Trophoblast cell (in vitro differentiated cells and primary cell): ENCODE data around the gene INO80.

ENCODE experiments used
- DNase-seq, 2 donors: peaks; one replicate each; pipeline ENCODE4 v3.0.0-alpha.2; 2016
- H2AFZ ChIP-seq: 2 replicates; pipeline ENCODE4 v1.6.1; 2013; ENCODE audit warnings: low read length, moderate library complexity, mild to moderate bottlenecking; ENCODE audit not compliant: insufficient read depth, poor library complexity
- H2AK5ac ChIP-seq: 2 replicates; pipeline ENCODE4 v1.6.1; 2013; ENCODE audit warnings: mild to moderate bottlenecking, low read length
- H2BK120ac ChIP-seq: 2 replicates; pipeline ENCODE4 v1.6.1; 2013; ENCODE audit warnings: low read length, mild to moderate bottlenecking, moderate library complexity; ENCODE audit not compliant: insufficient read depth, poor library complexity
- H2BK12ac ChIP-seq: 2 replicates; pipeline ENCODE4 v1.6.1; 2013; ENCODE audit warnings: mild to moderate bottlenecking, low read length, moderate library complexity
- H2BK5ac ChIP-seq: 2 replicates; pipeline ENCODE4 v1.6.1; 2013; ENCODE audit warnings: low read length, low read depth, moderate library complexity, mild to moderate bottlenecking; ENCODE audit not compliant: poor library complexity
- H3K14ac ChIP-seq: 2 replicates; pipeline ENCODE4 v1.6.1; 2013; ENCODE audit warnings: mild to moderate bottlenecking, low read length
- H3K18ac ChIP-seq: 2 replicates; pipeline ENCODE4 v1.6.1; 2013; ENCODE audit warnings: mild to moderate bottlenecking, low read length
- H3K23ac ChIP-seq: 2 replicates; pipeline ENCODE4 v1.6.1; 2013; ENCODE audit warnings: low read length
- H3K27ac ChIP-seq: 2 replicates; pipeline ENCODE4 v1.5.1; 2013; ENCODE audit warnings: low read depth, mild to moderate bottlenecking, inconsistent platforms, low read length, moderate library complexity
- H3K27me3 ChIP-seq: 2 replicates; pipeline ENCODE4 v1.6.1; 2013; ENCODE audit warnings: inconsistent platforms, mild to moderate bottlenecking, low read length, moderate library complexity; ENCODE audit not compliant: insufficient read depth
- H3K36me3 ChIP-seq, 2 experiments: 1 replicate in 1 of 2; 2 replicates in 1 of 2; pipeline ENCODE4 v1.6.1; 2013; ENCODE audit warnings: low read length in 2 of 2, mild to moderate bottlenecking in 2 of 2, moderate library complexity in 1 of 2; ENCODE audit not compliant: insufficient read depth in 2 of 2, control insufficient read depth in 1 of 2
- H3K4ac ChIP-seq: 2 replicates; pipeline ENCODE4 v1.6.1; 2013; ENCODE audit warnings: low read depth, mild to moderate bottlenecking, low read length, moderate library complexity
- H3K4me1 ChIP-seq, 2 experiments: 1 replicate in 1 of 2; 2 replicates in 1 of 2; pipeline ENCODE4 v1.6.1; 2013; ENCODE audit warnings: low read length in 2 of 2, mild to moderate bottlenecking in 2 of 2, moderate library complexity in 1 of 2; ENCODE audit not compliant: insufficient read depth in 2 of 2, control insufficient read depth in 1 of 2
- H3K4me2 ChIP-seq: 2 replicates; pipeline ENCODE4 v1.6.1; 2013; ENCODE audit warnings: inconsistent platforms, mild to moderate bottlenecking, low read length, moderate library complexity
- H3K4me3 ChIP-seq: 2 replicates; pipeline ENCODE4 v1.5.1; 2013; ENCODE audit warnings: mild to moderate bottlenecking, low read depth, low read length, inconsistent platforms
- H3K79me1 ChIP-seq: one replicate; pipeline ENCODE4 v1.6.1; 2013; ENCODE audit warnings: low read length
- H3K79me2 ChIP-seq: 2 replicates; pipeline ENCODE4 v1.6.1; 2013; ENCODE audit warnings: low read length, mild to moderate bottlenecking; ENCODE audit not compliant: control insufficient read depth, insufficient read depth, poor library complexity
- H3K9ac ChIP-seq: 2 replicates; pipeline ENCODE4 v1.6.1; 2013; ENCODE audit warnings: mild to moderate bottlenecking, low read length
- H3K9me3 ChIP-seq: 2 replicates; pipeline ENCODE4 v1.6.1; 2013; ENCODE audit warnings: low read depth, mild to moderate bottlenecking, control low read depth, inconsistent platforms, low read length; ENCODE audit not compliant: insufficient read depth
- H4K12ac ChIP-seq: 2 replicates; pipeline ENCODE4 v1.6.1; 2013; ENCODE audit warnings: low read depth, mild to moderate bottlenecking, low read length, moderate library complexity
- H4K8ac ChIP-seq: 2 replicates; pipeline ENCODE4 v1.6.1; 2013; ENCODE audit warnings: low read depth, mild to moderate bottlenecking, low read length, moderate library complexity
- H4K91ac ChIP-seq: one replicate; pipeline ENCODE4 v1.6.1; 2013; ENCODE audit warnings: low read depth, mild to moderate bottlenecking, low read length, moderate library complexity
- WGBS: extraction: QIAGEN DNeasy Blood & Tissue Kit; methylation state at CpG from one replicate; pipeline ENCODE4 v1.1.7; 2013; ENCODE audit warnings: missing lambda C conversion rate; ENCODE audit not compliant: insufficient read length, insufficient coverage; ENCODE audit errors: extremely low coverage; 5-methylcytosine and 5-hydroxymethylcytosine counted together

The INO80 gene

GRCh38 chr15:41024131-41024530, 91.9 kb downstream of the INO80 start:
- no peak overlapping the region for H2BK120ac ChIP-seq
- H3K79me2 ChIP-seq: no peaks in the 10 kb centered on the region
- H2AFZ ChIP-seq: no peak overlapping the region
- H2BK12ac ChIP-seq: no peak overlapping the region
- no peak overlapping the region for H3K23ac ChIP-seq
- no peak overlapping the region for H3K4ac ChIP-seq
- no peak overlapping the region for H2AK5ac ChIP-seq
- no peaks in the 10 kb centered on the region for H3K9me3 ChIP-seq
- H3K4me1 ChIP-seq: peaks cover 0 to 5% of the 10 kb centered on the region in 2 experiments
- no peak overlapping the region for H3K9ac ChIP-seq
- no peak overlapping the region for H2BK5ac ChIP-seq
- no peak overlapping the region for H4K91ac ChIP-seq
- peaks cover 9 to 16% of the 10 kb centered on the region in 2 experiments for H3K36me3 ChIP-seq
- H4K12ac ChIP-seq: no peak overlapping the region
- H3K4me3 ChIP-seq: no peak overlapping the region
- no peak overlapping the region for H3K18ac ChIP-seq
- no peak overlapping the region for H3K27ac ChIP-seq
- WGBS: no CpG with 5 or more reads among the region's 4 CpGs
- no peak overlapping the region for H3K4me2 ChIP-seq
- H4K8ac ChIP-seq: no peak overlapping the region
- no peak for DNase-seq
- H3K14ac ChIP-seq: no peak overlapping the region
- H3K79me1 ChIP-seq: no peaks in the 10 kb centered on the region
- H3K27me3 ChIP-seq: no peaks in the 10 kb centered on the region

- H3K79me1 ChIP-seq: no peaks in the 10 kb centered on the region
- no peak overlapping the region for H4K8ac ChIP-seq
- no peak overlapping the region for H3K23ac ChIP-seq
- H3K27me3 ChIP-seq: no peaks in the 10 kb centered on the region
- no peak overlapping the region for H2BK5ac ChIP-seq
- H3K36me3 ChIP-seq: peaks cover 7 to 17% of the 10 kb centered on the region in 2 experiments
- H3K4me2 ChIP-seq: no peak overlapping the region
- H2AFZ ChIP-seq: no peak overlapping the region
- H2BK120ac ChIP-seq: no peak overlapping the region
- no peak overlapping the region for H3K18ac ChIP-seq
- no peak overlapping the region for H3K27ac ChIP-seq
- H3K9ac ChIP-seq: no peak overlapping the region
- peak; percentile 37 to 56 for DNase-seq
- no peak overlapping the region for H2AK5ac ChIP-seq
- no peak overlapping the region for H3K4ac ChIP-seq
- H3K4me1 ChIP-seq: peaks cover 0 to 5% of the 10 kb centered on the region in 2 experiments
- WGBS: no CpG with 5 or more reads among the region's 5 CpGs
- no peak overlapping the region for H4K91ac ChIP-seq
- H3K9me3 ChIP-seq: no peaks in the 10 kb centered on the region
- H4K12ac ChIP-seq: no peak overlapping the region
- H3K4me3 ChIP-seq: no peak overlapping the region
- no peaks in the 10 kb centered on the region for H3K79me2 ChIP-seq
- no peak overlapping the region for H2BK12ac ChIP-seq
- no peak overlapping the region for H3K14ac ChIP-seq
Measured at GRCh38 chr15:41022487-41023090, 93.5 kb downstream of the INO80 start.

- WGBS: no CpG with 5 or more reads among the region's 6 CpGs
- no peak overlapping the region for H3K4ac ChIP-seq
Measured at GRCh38 chr15:41020829-41021228, 95.3 kb downstream of the INO80 start.

GRCh38 chr15:41020311-41020710, 95.8 kb downstream of the INO80 start:
- WGBS: no CpG with 5 or more reads among the region's 4 CpGs
- Histone ChIP-seq H2BK5ac (no peak overlapping the region), H3K4ac (no peak overlapping the region), H3K9me3 (no peaks in the 10 kb centered on the region), H3K9ac (no peak overlapping the region), H4K8ac (no peak overlapping the region), H4K91ac (no peak overlapping the region), H4K12ac (no peak overlapping the region), H2AK5ac (no peak overlapping the region), H3K4me2 (no peak overlapping the region), H3K4me3 (no peak overlapping the region), H3K79me2 (no peaks in the 10 kb centered on the region), H3K4me1 (peaks cover 0 to 5% of the 10 kb centered on the region in 2 experiments), H3K23ac (no peak overlapping the region), H3K79me1 (no peaks in the 10 kb centered on the region), H3K14ac (no peak overlapping the region), H3K18ac (no peak overlapping the region), H2AFZ (no peak overlapping the region), H3K36me3 (peaks cover 10 to 25% of the 10 kb centered on the region in 2 experiments), H2BK120ac (no peak overlapping the region), H3K27me3 (no peaks in the 10 kb centered on the region), H2BK12ac (no peak overlapping the region), H3K27ac (no peak overlapping the region)
- peak in 1 of 2 donors; percentile 5 for DNase-seq

More at GRCh38 chr15:41020829-41021228, 95.3 kb downstream of the INO80 start:
- Histone ChIP-seq H3K36me3 (peaks cover 7 to 24% of the 10 kb centered on the region in 2 experiments), H3K9me3 (no peaks in the 10 kb centered on the region), H3K14ac (no peak overlapping the region), H2AFZ (no peak overlapping the region), H3K79me1 (no peaks in the 10 kb centered on the region), H3K27ac (no peak overlapping the region), H4K12ac (no peak overlapping the region), H3K4me1 (peaks cover 0 to 5% of the 10 kb centered on the region in 2 experiments), H2BK5ac (no peak overlapping the region), H3K23ac (no peak overlapping the region), H2BK120ac (no peak overlapping the region), H4K91ac (no peak overlapping the region), H4K8ac (no peak overlapping the region), H3K79me2 (no peaks in the 10 kb centered on the region), H2AK5ac (no peak overlapping the region), H3K9ac (no peak overlapping the region), H3K4me3 (no peak overlapping the region), H3K27me3 (no peaks in the 10 kb centered on the region), H3K18ac (no peak overlapping the region), H3K4me2 (no peak overlapping the region), H2BK12ac (no peak overlapping the region)
- DNase-seq: no peak
